IPS DF 19.7 (cell line): Measurements from ENCODE around the gene HOXA6.

Experiments
- DNase-seq: peaks from one replicate; pipeline ENCODE4 v3.0.0-alpha.2; 2013; ENCODE audit warnings: low read depth, low spot score

HOXA6 gene

DNA sequence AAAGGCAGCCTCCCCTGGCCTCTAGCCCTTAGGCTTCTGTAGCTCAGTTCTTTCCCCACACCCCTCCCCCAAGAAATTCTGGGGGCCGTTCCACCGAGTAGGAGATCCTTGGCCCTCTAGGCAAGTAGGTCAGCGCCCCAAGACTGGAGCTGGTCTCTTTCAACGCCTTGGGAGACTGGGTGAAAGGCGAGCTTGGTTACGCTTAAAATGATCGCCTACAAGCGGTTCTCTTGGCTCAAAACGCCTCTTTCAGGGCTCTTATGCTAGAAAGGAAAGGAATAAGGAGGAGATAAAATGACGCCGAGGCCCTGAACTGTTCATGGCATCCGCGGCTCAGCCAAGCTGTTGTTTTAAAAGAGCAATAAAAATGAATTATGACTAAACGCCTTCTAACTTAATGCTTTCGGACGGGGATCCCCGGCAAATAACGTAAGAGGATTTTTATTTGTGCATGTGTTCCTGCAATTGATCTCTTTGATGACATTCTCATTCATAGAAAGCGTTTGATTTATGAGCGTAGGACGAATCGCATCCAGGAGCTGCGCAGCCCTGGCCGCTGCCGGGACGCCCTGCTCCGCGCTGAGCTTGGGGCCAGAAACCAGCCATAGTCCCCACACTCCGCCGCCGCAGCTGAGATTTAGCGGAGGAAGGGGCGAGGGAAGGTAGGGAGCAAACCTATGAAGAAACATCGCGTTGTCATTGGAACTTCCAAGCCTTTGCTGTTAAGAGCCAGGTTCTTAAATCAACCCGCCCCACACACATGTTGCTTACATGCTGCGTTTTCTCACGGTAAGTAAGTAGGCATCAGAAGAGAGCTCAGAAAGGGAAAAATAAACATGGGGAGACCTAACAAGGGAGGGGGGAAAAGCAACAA is 48.8 kb downstream of the HOXA6 start:
- no peak for DNase-seq

DNA sequence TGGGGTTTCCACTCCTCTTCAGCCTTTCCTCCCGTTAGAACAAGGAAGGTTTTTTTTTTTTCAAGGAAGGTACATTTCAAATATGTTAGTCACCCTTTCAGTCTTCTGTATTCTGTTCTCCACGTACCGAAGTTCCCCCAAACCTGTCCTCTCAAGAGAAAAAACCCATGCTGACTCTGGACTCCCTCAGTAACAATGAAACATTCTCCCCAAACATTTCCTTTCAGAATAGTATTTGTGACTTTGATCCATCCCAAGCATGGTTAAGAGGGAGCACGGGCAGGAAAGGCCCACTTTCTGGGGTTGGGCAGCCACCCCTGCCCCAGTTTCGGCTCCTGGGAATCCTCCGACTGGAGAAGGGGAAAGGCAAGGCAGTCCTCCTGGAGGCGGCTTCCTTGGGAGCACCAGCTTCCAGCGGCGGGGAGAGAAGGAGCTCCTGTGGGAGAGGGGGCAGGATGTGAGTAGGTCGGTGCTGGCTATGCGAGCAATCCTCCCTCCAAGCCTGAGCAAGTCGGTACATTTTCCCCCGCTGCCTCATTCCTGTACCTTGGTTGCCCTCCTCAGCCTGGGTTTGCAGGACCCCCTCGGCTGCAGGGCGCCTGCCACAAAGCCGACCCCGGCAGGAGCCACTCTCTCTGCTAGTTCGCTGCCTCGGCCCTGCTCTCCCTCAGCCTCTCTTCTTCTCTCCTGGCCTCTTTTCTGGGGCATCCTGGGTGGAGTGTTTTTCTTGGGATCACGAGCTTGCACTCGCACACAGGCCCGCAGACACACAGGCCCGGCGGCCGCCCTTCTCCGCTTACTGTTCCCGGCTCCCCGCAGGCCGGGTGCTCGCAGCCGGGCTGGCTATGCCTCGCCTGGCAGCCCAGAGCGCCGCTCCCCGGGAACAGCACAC is 49.6 kb downstream of the HOXA6 start:
- no peak for DNase-seq

DNA sequence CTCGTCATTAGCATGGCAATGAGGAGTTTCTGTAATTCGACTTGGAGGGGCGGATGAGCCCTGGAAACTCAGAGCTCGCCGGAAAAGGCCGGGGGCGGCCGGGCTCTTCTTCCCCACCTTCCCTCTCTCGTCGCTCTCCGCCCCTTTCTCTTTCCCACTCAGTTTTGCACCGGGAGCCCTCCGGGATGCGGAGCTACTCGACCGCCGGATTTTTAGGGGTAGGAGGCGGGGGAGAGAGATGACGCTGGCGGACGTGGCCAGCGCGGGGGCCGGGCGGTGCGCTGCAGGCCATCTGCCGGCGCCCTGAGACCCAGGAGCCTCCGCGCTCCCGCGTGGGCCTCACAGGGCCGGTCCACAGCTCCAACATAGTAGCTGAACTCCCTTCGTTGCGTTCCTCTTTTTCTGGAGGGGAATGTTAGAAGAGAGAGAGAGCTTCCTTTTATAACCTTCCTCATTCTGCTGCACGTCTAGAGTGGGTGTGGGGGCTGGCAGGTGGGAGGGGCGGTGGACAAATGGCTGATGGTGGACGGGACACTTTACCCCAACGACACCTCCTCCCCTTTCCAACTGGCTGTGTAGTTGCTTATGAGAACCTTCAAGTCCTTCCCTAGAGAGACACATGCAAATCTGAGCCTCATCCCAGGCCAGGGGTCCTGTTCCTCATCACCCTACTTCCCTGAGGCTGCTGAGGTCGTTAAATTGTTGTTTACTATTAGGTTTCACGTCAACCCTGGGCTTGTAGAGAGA is 50.6 kb downstream of the HOXA6 start:
- no peak for DNase-seq

DNA sequence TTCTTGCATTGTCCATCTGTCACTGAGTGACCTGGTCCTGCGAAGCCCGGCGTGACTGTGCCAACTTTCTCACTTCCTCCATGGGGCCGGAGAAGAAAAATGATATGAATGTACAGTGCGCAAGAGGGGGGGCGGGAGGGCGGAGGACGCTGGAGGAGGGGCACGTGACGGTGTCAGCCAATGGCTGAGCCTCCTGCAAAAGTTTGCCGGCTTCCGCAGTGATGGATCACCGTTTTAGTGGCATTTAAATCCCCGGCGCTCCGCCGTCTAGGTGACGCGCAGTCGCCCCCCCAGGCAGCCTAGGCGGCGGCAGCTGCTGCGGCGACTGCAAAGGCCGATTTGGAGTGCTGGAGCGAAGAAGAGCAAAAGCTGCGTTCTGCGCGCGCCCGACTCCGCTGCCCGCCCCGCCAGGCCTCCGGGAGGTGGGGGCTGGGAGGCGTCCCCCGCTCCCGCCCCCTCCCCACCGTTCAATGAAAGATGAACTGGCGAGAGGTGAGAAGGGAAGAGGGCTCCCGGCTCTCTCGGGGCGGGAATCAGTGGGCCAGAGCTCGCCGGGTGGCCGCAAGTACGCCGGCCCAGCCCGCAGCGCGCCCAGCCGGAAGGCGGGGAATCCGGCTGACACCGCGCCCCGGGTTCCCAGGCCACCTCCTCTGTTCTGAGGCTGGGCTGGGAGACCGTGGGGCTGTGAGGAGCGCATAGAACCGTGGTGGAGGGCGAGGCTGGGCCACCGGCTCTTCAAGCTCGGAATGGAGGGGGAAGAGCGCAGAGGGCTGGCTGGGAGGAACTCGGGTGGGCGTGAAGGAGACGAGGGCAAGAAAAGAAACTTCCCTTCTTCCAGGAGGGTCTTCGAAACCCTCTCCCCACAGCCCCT is 51.4 kb downstream of the HOXA6 start, which contains the start of gene HOXA1:
Gene HOXA1 (minus strand): TSS at position 104 of the 871 bp plus-strand sequence. CDS start 88 bp downstream, at position 16.
- no peak for DNase-seq
